K562 (cell line): ENCODE data around the gene CCDC50. TPM values are rescaled to one million over a fixed set of nuclear protein-coding genes. Genes with fewer than 3 reads are reported as not detected.

Experiments
- CHAMP1 ChIP-seq: fragments of 450-650 bp; IDR thresholded peaks from 2 replicates; pipeline ENCODE4 v1.6.1; 2016; ENCODE audit warnings: mild to moderate bottlenecking
- polyA plus RNA-seq, 8 experiments: library from polyadenylated mRNA; depleted of rRNA in 4 of 8; stranded (reverse) in 5 of 8; unstranded in 3 of 8; fragments of >200 nt; fragmentation: Nextera tagmentation in 2 of 8; fragmentation: Illumina TruSeq in 1 of 8; extraction: Ambion mirVana in 2 of 8; extraction: Trizol in 1 of 8; gene quantifications; 2 replicates each; pipeline versions ENCODE4 v1.2.1 to v1.2.3, GENCODE V29; 2011 to 2014; ENCODE audit warnings: inconsistent platforms in 1 of 8, missing spikeins in 1 of 8
- total RNA-seq, 7 experiments: library from RNA; depleted of rRNA in 6 of 7; stranded (reverse); fragments of >200 nt in 6 of 7; fragmentation: Illumina TruSeq in 2 of 7; extraction: Trizol in 2 of 7; gene quantifications; 2 replicates each; pipeline versions ENCODE4 v1.2.1 to v1.2.3, GENCODE V29; 2011 to 2021; ENCODE audit warnings: low replicate concordance in 1 of 7

Gene CCDC50
- total and polyA plus RNA-seq, 9 of the 15 experiments (the other 6 are each of a cell fraction or from before 2014, with no cell fraction given), result 8.4 to 63.4 (median 40.4) TPM

- TF ChIP-seq CHAMP1, result no peak
These were observed 115.4 kb downstream of the CCDC50 start (continued) for GRCh38 chr3:191444569-191444968.

Other genes starting within 250 kb of the CCDC50 start
- gene OSTN, start 130.2 kb upstream of the CCDC50 start, total RNA-seq (2014; rRNA removed), result not detected in 2 replicates
- gene OSTN, start 130.2 kb upstream of the CCDC50 start, total RNA-seq (2014; rRNA removed; fragmentation: Illumina TruSeq; extraction: Trizol), result not detected in 2 replicates
- gene OSTN, start 130.2 kb upstream of the CCDC50 start, total RNA-seq (2015; rRNA removed; fragmentation: Illumina TruSeq; extraction: Trizol), result not detected in 2 replicates
- not detected in 2 replicates for gene OSTN, start 130.2 kb upstream of the CCDC50 start, total RNA-seq (2021)
- gene OSTN, start 130.2 kb upstream of the CCDC50 start, polyA plus RNA-seq (2011; rRNA removed), result not detected in 2 replicates
- gene OSTN, start 130.2 kb upstream of the CCDC50 start, polyA plus RNA-seq (2014; fragmentation: Illumina TruSeq; extraction: Trizol), result not detected in 2 replicates
- not detected for gene OSTN, start 130.2 kb upstream of the CCDC50 start, polyA plus RNA-seq (2014; fragmentation: Nextera tagmentation; extraction: Ambion mirVana)
- not detected in 2 replicates for gene OSTN, start 130.2 kb upstream of the CCDC50 start, polyA plus RNA-seq (2014; rRNA removed)
- gene UTS2B, start 1.1 kb downstream of the CCDC50 start, total RNA-seq (2014; rRNA removed), result not detected in 2 replicates
- gene UTS2B, start 1.1 kb downstream of the CCDC50 start, total RNA-seq (2014; rRNA removed; fragmentation: Illumina TruSeq; extraction: Trizol), result not detected in 2 replicates
- not detected in 2 replicates for gene UTS2B, start 1.1 kb downstream of the CCDC50 start, total RNA-seq (2015; rRNA removed; fragmentation: Illumina TruSeq; extraction: Trizol)
- not detected in 2 replicates for gene UTS2B, start 1.1 kb downstream of the CCDC50 start, total RNA-seq (2021)
- gene UTS2B, start 1.1 kb downstream of the CCDC50 start, polyA plus RNA-seq (2011; rRNA removed), result 0.06 TPM in 1 of 2 replicates, not detected in the other
- gene UTS2B, start 1.1 kb downstream of the CCDC50 start, polyA plus RNA-seq (2014; fragmentation: Illumina TruSeq; extraction: Trizol), result not detected in 2 replicates
- not detected for gene UTS2B, start 1.1 kb downstream of the CCDC50 start, polyA plus RNA-seq (2014; fragmentation: Nextera tagmentation; extraction: Ambion mirVana)
- gene UTS2B, start 1.1 kb downstream of the CCDC50 start, polyA plus RNA-seq (2014; rRNA removed), result not detected in 2 replicates
- gene PYDC2, start 131.8 kb downstream of the CCDC50 start, total RNA-seq (2014; rRNA removed), result 1.7 and 7.6 TPM in 2 replicates
- 3.5 and 4.0 TPM in 2 replicates for gene PYDC2, start 131.8 kb downstream of the CCDC50 start, total RNA-seq (2014; rRNA removed; fragmentation: Illumina TruSeq; extraction: Trizol)
- gene PYDC2, start 131.8 kb downstream of the CCDC50 start, total RNA-seq (2015; rRNA removed; fragmentation: Illumina TruSeq; extraction: Trizol), result 2.8 and 5.0 TPM in 2 replicates
- 2.0 and 5.2 TPM in 2 replicates for gene PYDC2, start 131.8 kb downstream of the CCDC50 start, total RNA-seq (2021)
- not detected in 2 replicates for gene PYDC2, start 131.8 kb downstream of the CCDC50 start, polyA plus RNA-seq (2011; rRNA removed)
- gene PYDC2, start 131.8 kb downstream of the CCDC50 start, polyA plus RNA-seq (2014; fragmentation: Illumina TruSeq; extraction: Trizol), result not detected in 2 replicates
- not detected for gene PYDC2, start 131.8 kb downstream of the CCDC50 start, polyA plus RNA-seq (2014; fragmentation: Nextera tagmentation; extraction: Ambion mirVana)
- not detected in 2 replicates for gene PYDC2, start 131.8 kb downstream of the CCDC50 start, polyA plus RNA-seq (2014; rRNA removed)